Small intestine (tissue), 7 donors: ENCODE measurements around the gene RBMS1. TPM values are rescaled to one million over a fixed set of nuclear protein-coding genes. Genes with fewer than 3 reads are reported as not detected.

ENCODE experiments used
- DNase-seq, 2 donors: peaks; one replicate each; pipeline versions ENCODE4 v3.0.0 to v3.0.0-alpha.2; 2013
- FAIRE-seq: peaks from 2 replicates; lab custom pipeline; 2012; peaks lifted over from hg19 to GRCh38; lab: Jason Lieb, UNC
- H3K27ac ChIP-seq, 3 donors: one replicate each; pipeline ENCODE4 v1.5.1; 2013; ENCODE audit warnings: low read length in 2 of 3, mild to moderate bottlenecking in 2 of 3, control low read depth in 1 of 3, inconsistent platforms in 1 of 3, low read depth in 1 of 3, moderate library complexity in 1 of 3
- H3K27me3 ChIP-seq, 3 donors: one replicate each; pipeline ENCODE4 v1.6.1; 2013; ENCODE audit warnings: low read length in 3 of 3, inconsistent platforms in 1 of 3; ENCODE audit not compliant: control insufficient read depth in 3 of 3, insufficient read depth in 3 of 3
- H3K36me3 ChIP-seq, 3 donors: one replicate each; pipeline ENCODE4 v1.6.1; 2013; ENCODE audit warnings: low read length in 3 of 3, inconsistent platforms in 1 of 3, low read depth in 1 of 3, mild to moderate bottlenecking in 1 of 3, moderate library complexity in 1 of 3; ENCODE audit not compliant: control insufficient read depth in 3 of 3, insufficient read depth in 2 of 3
- H3K4me1 ChIP-seq, 3 donors: one replicate each; pipeline ENCODE4 v1.6.1; 2013; ENCODE audit warnings: low read length in 2 of 3, inconsistent platforms in 1 of 3, low read depth in 1 of 3, mild to moderate bottlenecking in 1 of 3, moderate library complexity in 1 of 3; ENCODE audit not compliant: control insufficient read depth in 3 of 3, insufficient read depth in 2 of 3
- H3K4me3 ChIP-seq, 3 donors: one replicate each; pipeline ENCODE4 v1.5.1; 2013; ENCODE audit warnings: low read length in 3 of 3, control low read depth in 1 of 3, inconsistent platforms in 1 of 3, low read depth in 1 of 3, mild to moderate bottlenecking in 1 of 3, moderate library complexity in 1 of 3
- H3K9me3 ChIP-seq, 2 donors: one replicate each; pipeline ENCODE4 v1.6.1; 2013; ENCODE audit warnings: low read depth in 1 of 2, low read length in 1 of 2; ENCODE audit not compliant: control insufficient read depth in 2 of 2, insufficient read depth in 1 of 2
- WGBS, 3 donors: extraction: QIAGEN DNeasy Blood & Tissue Kit; methylation state at CpG; one replicate each; pipeline ENCODE4 v1.1.7; 2013; 5-methylcytosine and 5-hydroxymethylcytosine counted together
- polyA plus RNA-seq, 4 donors: library from polyadenylated mRNA; stranded (reverse) in 3 of 4; unstranded in 1 of 4; fragments of 200-250 nt in 3 of 4; fragments of 120-200 nt in 1 of 4; gene quantifications; one replicate each; pipeline versions ENCODE4 v1.2.1 to v1.2.3, GENCODE V29; 2013
- donor health status: healthy with polysubstance abuse.
- donor health status: control.
- donor health status: control.
- donor health status: Bipolar disorder and iron deficiency.
- donor health status: healthy.

Gene RBMS1
- polyA plus RNA-seq, 4 donors = 2.0 to 21.4 (median 10.1) TPM

GRCh38 chr2:160377204-160377995 is 116.2 kb downstream of the RBMS1 start:
- no peaks in the 10 kb centered on the region for H3K36me3 ChIP-seq
- H3K4me1 ChIP-seq = peaks cover 0 to 30% (median 5%) of the 10 kb centered on the region in 3 donors
- H3K27ac ChIP-seq = peak overlapping the region in 1 of 3 donors; percentile 54
- H3K27me3 ChIP-seq = no peaks in the 10 kb centered on the region
- FAIRE-seq (no peak), DNase-seq (no peak)
- H3K4me3 ChIP-seq = no peak overlapping the region
- WGBS, 3 donors = 58 to 70% (median 63%) methylated on average over 6 of the region's 6 CpGs
- no peaks in the 10 kb centered on the region for H3K9me3 ChIP-seq

- Histone ChIP-seq H3K4me1 (peaks cover 0 to 26% (median 5%) of the 10 kb centered on the region in 3 donors), H3K27ac (peak overlapping the region in 1 of 3 donors; percentile 75), H3K4me3 (no peak overlapping the region), H3K9me3 (no peaks in the 10 kb centered on the region), H3K36me3 (no peaks in the 10 kb centered on the region), H3K27me3 (no peaks in the 10 kb centered on the region)
- FAIRE-seq = no peak
- WGBS, 3 donors = 76 to 92% (median 89%) methylated on average over 4 of the region's 4 CpGs
- DNase-seq = no peak
Observed at GRCh38 chr2:160376576-160376975, 117.0 kb downstream of the RBMS1 start.

- FAIRE-seq = no peak
- Histone ChIP-seq H3K27me3 (no peaks in the 10 kb centered on the region), H3K36me3 (no peaks in the 10 kb centered on the region), H3K4me1 (peaks cover 0 to 27% (median 5%) of the 10 kb centered on the region in 3 donors), H3K27ac (no peak overlapping the region), H3K4me3 (no peak overlapping the region), H3K9me3 (no peaks in the 10 kb centered on the region)
- WGBS, 3 donors = 51 to 80% (median 74%) methylated on average over 2 of the region's 2 CpGs
- DNase-seq = no peak
Observed at GRCh38 chr2:160375802-160376469, 117.7 kb downstream of the RBMS1 start.

GRCh38 chr2:160375037-160375436 is 118.6 kb downstream of the RBMS1 start:
- no peaks in the 10 kb centered on the region for H3K27me3 ChIP-seq
- 82 to 96% (median 95%) methylated on average over 4 of the region's 4 CpGs for WGBS, 3 donors
- no peaks in the 10 kb centered on the region for H3K36me3 ChIP-seq
- no peak overlapping the region for H3K4me3 ChIP-seq
- DNase-seq = no peak
- no peaks in the 10 kb centered on the region for H3K9me3 ChIP-seq
- peak overlapping the region in 1 of 3 donors; percentile 21 for H3K27ac ChIP-seq
- no peak for FAIRE-seq
- peaks cover 0 to 23% (median 5%) of the 10 kb centered on the region in 3 donors for H3K4me1 ChIP-seq

GRCh38 chr2:160373666-160374065 is 119.9 kb downstream of the RBMS1 start:
- Histone ChIP-seq H3K27ac (peak overlapping the region in 1 of 3 donors; percentile 42), H3K4me1 (peaks cover 0 to 18% (median 5%) of the 10 kb centered on the region in 3 donors), H3K9me3 (no peaks in the 10 kb centered on the region), H3K4me3 (no peak overlapping the region), H3K27me3 (no peaks in the 10 kb centered on the region), H3K36me3 (no peaks in the 10 kb centered on the region)
- FAIRE-seq (no peak), DNase-seq (no peak)

GRCh38 chr2:160373263-160373662 is 120.3 kb downstream of the RBMS1 start:
- 79 to 92% (median 90%) methylated on average over 2 of the region's 2 CpGs for WGBS, 3 donors
- no peak overlapping the region for H3K27ac ChIP-seq
- peaks cover 0 to 17% (median 5%) of the 10 kb centered on the region in 3 donors for H3K4me1 ChIP-seq

GRCh38 chr2:160372585-160372984 is 121.0 kb downstream of the RBMS1 start:
- Histone ChIP-seq H3K4me3 (no peak overlapping the region), H3K27me3 (no peaks in the 10 kb centered on the region), H3K36me3 (no peaks in the 10 kb centered on the region), H3K9me3 (no peaks in the 10 kb centered on the region), H3K27ac (no peak overlapping the region), H3K4me1 (peaks cover 0 to 16% (median 5%) of the 10 kb centered on the region in 3 donors)
- FAIRE-seq = no peak
- no peak for DNase-seq

More at GRCh38 chr2:160373263-160373662, 120.3 kb downstream of the RBMS1 start:
- H3K27me3 ChIP-seq = no peaks in the 10 kb centered on the region
- no peaks in the 10 kb centered on the region for H3K9me3 ChIP-seq
- no peak for DNase-seq
- H3K36me3 ChIP-seq = no peaks in the 10 kb centered on the region
- no peak overlapping the region for H3K4me3 ChIP-seq
- FAIRE-seq = no peak

GRCh38 chr2:160372010-160372356 is 121.6 kb downstream of the RBMS1 start:
- Histone ChIP-seq H3K36me3 (no peaks in the 10 kb centered on the region), H3K9me3 (no peaks in the 10 kb centered on the region), H3K4me1 (peaks cover 0 to 12% (median 5%) of the 10 kb centered on the region in 3 donors), H3K4me3 (no peak overlapping the region), H3K27ac (no peak overlapping the region), H3K27me3 (no peaks in the 10 kb centered on the region)
- no peak for DNase-seq
- FAIRE-seq = no peak
- 67 to 79% (median 74%) methylated on average over 1 of the region's 1 CpG for WGBS, 3 donors
